ENCODE results near the gene DGKI.

DNA sequence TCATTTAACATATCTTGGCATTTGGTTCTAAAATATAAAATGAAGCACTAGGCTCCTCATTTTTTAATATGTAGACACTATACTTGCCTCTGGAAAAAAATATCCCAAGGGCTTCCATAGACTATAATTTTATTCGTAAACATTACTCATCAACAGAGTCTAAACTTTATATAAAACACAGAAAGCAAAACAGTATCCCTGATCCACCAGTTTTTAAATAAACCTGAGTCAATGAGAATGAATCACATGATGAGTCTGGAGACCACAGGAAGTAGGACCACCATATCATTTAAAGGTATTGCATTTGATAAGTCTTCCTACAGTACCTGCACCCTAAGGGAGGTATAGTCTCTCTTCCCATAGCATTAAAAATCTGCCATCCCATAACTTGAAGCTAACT, 228.0 kb downstream of the DGKI start:
- TF ChIP-seq, protein P1, sequence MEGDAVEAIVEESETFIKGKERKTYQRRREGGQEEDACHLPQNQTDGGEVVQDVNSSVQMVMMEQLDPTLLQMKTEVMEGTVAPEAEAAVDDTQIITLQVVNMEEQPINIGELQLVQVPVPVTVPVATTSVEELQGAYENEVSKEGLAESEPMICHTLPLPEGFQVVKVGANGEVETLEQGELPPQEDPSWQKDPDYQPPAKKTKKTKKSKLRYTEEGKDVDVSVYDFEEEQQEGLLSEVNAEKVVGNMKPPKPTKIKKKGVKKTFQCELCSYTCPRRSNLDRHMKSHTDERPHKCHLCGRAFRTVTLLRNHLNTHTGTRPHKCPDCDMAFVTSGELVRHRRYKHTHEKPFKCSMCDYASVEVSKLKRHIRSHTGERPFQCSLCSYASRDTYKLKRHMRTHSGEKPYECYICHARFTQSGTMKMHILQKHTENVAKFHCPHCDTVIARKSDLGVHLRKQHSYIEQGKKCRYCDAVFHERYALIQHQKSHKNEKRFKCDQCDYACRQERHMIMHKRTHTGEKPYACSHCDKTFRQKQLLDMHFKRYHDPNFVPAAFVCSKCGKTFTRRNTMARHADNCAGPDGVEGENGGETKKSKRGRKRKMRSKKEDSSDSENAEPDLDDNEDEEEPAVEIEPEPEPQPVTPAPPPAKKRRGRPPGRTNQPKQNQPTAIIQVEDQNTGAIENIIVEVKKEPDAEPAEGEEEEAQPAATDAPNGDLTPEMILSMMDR (conservative IDR thresholded peaks at IDR 0.05; ENCODE audit: low read depth, low read length): no peak
- no peak for TF ChIP-seq EZH2 (IDR thresholded peaks at IDR 0.05; ENCODE audit: borderline replicate concordance, low read depth, low read length, poor library complexity, severe bottlenecking)
